GM21447 (cell line): Measurements from ENCODE around the gene CLEC9A.

Experiments
- ATAC-seq: cut with Tn5 transposase; IDR thresholded peaks from one replicate; pipeline ENCODE4 v1.9.1; 2021; ENCODE audit not compliant: unreplicated experiment

The CLEC9A gene

GRCh38 chr12:10101648-10102220 is 71.3 kb downstream of the CLEC9A start:
- ATAC-seq, result no peak

DNA sequence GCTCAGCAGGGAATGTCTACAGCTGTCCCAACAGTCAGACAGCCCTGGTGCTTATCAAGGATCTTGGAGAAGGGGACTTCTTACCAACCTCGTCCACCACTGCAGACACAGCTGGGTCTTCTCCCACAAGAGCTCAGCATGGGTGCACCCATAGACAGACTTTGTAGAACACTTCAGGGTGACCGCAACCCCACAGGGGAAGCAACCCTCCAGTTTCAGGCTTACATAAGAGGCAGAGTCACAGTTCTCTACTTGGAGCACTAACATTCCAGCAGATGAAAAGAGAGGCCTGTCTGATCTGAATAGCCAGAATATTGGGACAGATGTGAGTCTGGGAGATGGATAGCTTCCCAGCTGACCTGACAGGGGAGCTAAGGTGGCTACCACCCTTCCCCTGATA is 71.8 kb downstream of the CLEC9A start:
- no peak for ATAC-seq

DNA sequence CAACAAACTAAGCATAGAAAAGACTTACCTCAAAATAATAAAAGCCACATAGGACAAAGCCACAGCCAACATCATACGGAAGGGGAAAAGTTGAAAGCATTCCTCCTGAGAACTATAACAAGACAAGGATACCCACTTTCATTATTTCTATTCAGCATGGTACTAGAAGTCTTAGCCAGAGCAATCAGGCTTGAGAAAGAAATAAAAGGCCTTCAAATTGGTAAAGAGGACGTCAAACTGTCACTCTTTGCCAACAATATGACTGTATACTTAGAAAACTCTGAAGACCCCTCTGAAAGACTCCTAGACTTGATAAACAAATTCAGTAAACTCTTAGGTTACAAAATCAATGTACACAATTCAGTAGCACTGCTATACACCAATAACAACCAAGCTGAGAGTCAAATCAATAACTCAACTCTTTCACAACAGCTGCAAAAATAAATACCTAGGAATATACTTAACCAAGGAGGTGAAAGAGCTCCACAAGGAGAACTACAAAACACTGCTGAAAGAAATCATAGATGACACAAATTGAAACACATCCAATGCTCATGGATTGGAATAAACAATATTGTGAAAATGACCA is 79.9 kb downstream of the CLEC9A start:
- ATAC-seq, result no peak

DNA sequence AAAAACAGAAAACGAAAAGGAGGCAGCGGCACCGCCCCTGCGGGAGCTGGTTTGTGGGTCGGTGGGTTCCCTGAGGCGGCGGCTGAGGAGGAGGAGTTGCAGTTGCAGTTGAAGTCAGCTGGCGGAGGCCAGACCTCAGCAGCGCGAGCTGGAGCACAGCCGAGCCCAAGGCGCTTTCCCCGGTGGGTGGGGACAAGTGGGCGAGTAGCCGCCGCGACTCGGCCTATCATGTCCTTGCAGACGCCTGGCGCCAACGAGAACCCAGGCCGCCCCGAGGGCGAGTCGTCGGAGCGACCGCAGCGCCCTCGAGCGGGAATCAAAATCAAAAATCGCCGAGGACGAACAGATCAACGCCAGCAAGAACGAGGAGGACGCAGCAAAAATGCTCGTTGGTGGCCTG is 81.0 kb downstream of the CLEC9A start:
- ATAC-seq, result no peak

- no peak for ATAC-seq
Measured at GRCh38 chr12:10113075-10113474, 82.6 kb downstream of the CLEC9A start.

- no peak for ATAC-seq
Measured at GRCh38 chr12:10113920-10114319, 83.4 kb downstream of the CLEC9A start.

- ATAC-seq, result no peak
Measured at GRCh38 chr12:10115311-10115710, 84.8 kb downstream of the CLEC9A start.
